Measurements from ENCODE around the gene GRIA3. TPM values are rescaled to one million over a fixed set of nuclear protein-coding genes. Genes with fewer than 3 reads are reported as not detected.
"Not testable (repeated sequence)": the region's sequence is repeated elsewhere in the genome, so short reads cannot be mapped to it uniquely, and the experiment has no call there.

Gene GRIA3
- total RNA-seq, 1 experiment from 2014 or later: not detected

- Histone ChIP-seq H4K20me1 (ENCODE audit: insufficient read depth) (no peaks in the 10 kb centered on the region), H3K27ac (ENCODE audit: low read depth, low read length) (no peak overlapping the region), H3K9ac (ENCODE audit: low read length) (no peak overlapping the region), H3K9me2 (ENCODE audit: insufficient read depth) (no peaks in the 10 kb centered on the region), H3K4me3 (replicated peaks in 1 of 2; ENCODE audit: low read depth in 1 of 2, low read length in 2 of 2) (no peak overlapping the region), H3K27me3 (ENCODE audit: insufficient read depth, low read length) (no peaks in the 10 kb centered on the region; the same call in 1 of the 2 replicates), H3K9me3 (ENCODE audit: control insufficient read depth in 1 of 2, insufficient read depth in 1 of 2, low read depth in 1 of 2, low read length in 2 of 2) (no peaks in the 10 kb centered on the region), H3K4me1 (ENCODE audit: control insufficient read depth in 1 of 2, insufficient read depth in 2 of 2, low read length in 2 of 2) (no peaks in the 10 kb centered on the region), H2AFZ (ENCODE audit: low read depth, low read length, poor library complexity, severe bottlenecking) (no peak overlapping the region), H3K4me2 (ENCODE audit: low read length) (no peak overlapping the region), H3K79me2 (ENCODE audit: insufficient read depth, low read length) (no peaks in the 10 kb centered on the region), H3K36me3 (ENCODE audit: control insufficient read depth in 1 of 2, insufficient read depth in 2 of 2, low read length in 2 of 2) (no peaks in the 10 kb centered on the region)
- ATAC-seq (no peak), DNase-seq (ENCODE audit: low read depth, low spot score) (no peak)
- RAD21 ChIA-PET (ENCODE audit: low non-redundant PET in 1 of 2, low total read pairs in 2 of 2, uncharacterized antibody in 2 of 2, unreplicated experiment in 2 of 2): no interaction called here
- intact Hi-C loops (cut with micrococcal nuclease): no loop called here
- POLR2A ChIA-PET: no interaction called here
- TF ChIP-seq YY1 (IDR thresholded peaks at IDR 0.05; ENCODE audit: extremely low read depth, insufficient replicate concordance, low read depth, low read length) (no peak), CTCF (IDR thresholded peaks at IDR 0.05 in 2 of 3, conservative IDR thresholded peaks at IDR 0.05 in 1 of 3; ENCODE audit: borderline replicate concordance in 1 of 3, insufficient read depth in 1 of 3, low read depth in 2 of 3, low read length in 2 of 3) (no peak), MAX (IDR thresholded peaks at IDR 0.05) (no peak), EGR1 (IDR thresholded peaks at IDR 0.05; ENCODE audit: low read depth) (no peak), RAD21 (IDR thresholded peaks at IDR 0.05; ENCODE audit: low read depth) (no peak), JUND (IDR thresholded peaks at IDR 0.05) (no peak), ZNF274 (IDR thresholded peaks at IDR 0.05; ENCODE audit: low read depth, low read length) (no peak), TCF7L2 (IDR thresholded peaks at IDR 0.05; ENCODE audit: borderline replicate concordance, extremely low read depth, insufficient read depth, insufficient read length) (no peak), CEBPB (IDR thresholded peaks at IDR 0.05; ENCODE audit: low read depth) (no peak), ATF3 (IDR thresholded peaks at IDR 0.05) (no peak), FOSL1 (IDR thresholded peaks at IDR 0.05; ENCODE audit: low read depth) (no peak), ELF1 (IDR thresholded peaks at IDR 0.05; ENCODE audit: borderline replicate concordance, low read depth) (no peak), POLR2AphosphoS5 (IDR thresholded peaks at IDR 0.05; ENCODE audit: low read depth, low read length) (no peak), REST (IDR thresholded peaks at IDR 0.05; ENCODE audit: low read depth) (no peak), POLR2A (IDR thresholded peaks at IDR 0.05; ENCODE audit: borderline replicate concordance, extremely low read depth, insufficient read depth, insufficient read length) (no peak)
- CTCF ChIA-PET: no interaction called here
- BruUV-seq (replicated peaks): no TSS peak
Observed at GRCh38 chrX:123361371-123361770, 177.3 kb downstream of the GRIA3 start.

- H3K27me3 ChIP-seq (ENCODE audit: insufficient read depth, low read length); DNase-seq (ENCODE audit: low read depth, low spot score); H3K79me2 ChIP-seq (ENCODE audit: insufficient read depth, low read length); BruUV-seq (replicated peaks); intact Hi-C loops (cut with micrococcal nuclease); H3K9me3 ChIP-seq (ENCODE audit: control insufficient read depth in 1 of 2, insufficient read depth in 1 of 2, low read depth in 1 of 2, low read length in 2 of 2); H3K4me1 ChIP-seq (ENCODE audit: control insufficient read depth in 1 of 2, insufficient read depth in 2 of 2, low read length in 2 of 2); ATAC-seq; H3K27ac ChIP-seq (ENCODE audit: low read depth, low read length); POLR2A ChIA-PET; CTCF ChIA-PET; H3K36me3 ChIP-seq (ENCODE audit: control insufficient read depth in 1 of 2, insufficient read depth in 2 of 2, low read length in 2 of 2); H3K4me2 ChIP-seq (ENCODE audit: low read length); H4K20me1 ChIP-seq (ENCODE audit: insufficient read depth); RAD21 ChIA-PET (ENCODE audit: low non-redundant PET in 1 of 2, low total read pairs in 2 of 2, uncharacterized antibody in 2 of 2, unreplicated experiment in 2 of 2); H3K9me2 ChIP-seq (ENCODE audit: insufficient read depth); H3K9ac ChIP-seq (ENCODE audit: low read length); H3K4me3 ChIP-seq (replicated peaks in 1 of 2; ENCODE audit: low read depth in 1 of 2, low read length in 2 of 2); H2AFZ ChIP-seq (ENCODE audit: low read depth, low read length, poor library complexity, severe bottlenecking): not testable (repeated sequence)
Observed at GRCh38 chrX:123386196-123386595, 202.1 kb downstream of the GRIA3 start.
